ENCODE data around the gene SLC46A2. TPM values are rescaled to one million over a fixed set of nuclear protein-coding genes. Genes with fewer than 3 reads are reported as not detected.

The SLC46A2 gene
- total and polyA plus RNA-seq, 2 of the 13 experiments (the other 11 are each of a cell fraction or from before 2014, with no cell fraction given) = not detected

GRCh38 chr9:112853882-112854585 lies 36.6 kb downstream of the SLC46A2 start (continued):
- TF ChIP-seq E2F1 (CRISPR knock-in tag; IDR thresholded peaks at IDR 0.05) = no peak
- TF ChIP-seq SATB2 (CRISPR knock-in tag; IDR thresholded peaks at IDR 0.05) = no peak
- TF ChIP-seq ZMAT5 (CRISPR knock-in tag; IDR thresholded peaks at IDR 0.05; ENCODE audit: borderline replicate concordance, low read depth) = no peak
- no peak for TF ChIP-seq MXI1 (IDR thresholded peaks at IDR 0.05; ENCODE audit: borderline replicate concordance, low read depth, low read length)
- no peak for TF ChIP-seq FOXJ3 (CRISPR knock-in tag; IDR thresholded peaks at IDR 0.05; ENCODE audit: borderline replicate concordance)
- TF ChIP-seq ZNF33A (CRISPR knock-in tag; IDR thresholded peaks at IDR 0.05; ENCODE audit: borderline replicate concordance) = no peak
- no peak for TF ChIP-seq SRSF4 (IDR thresholded peaks at IDR 0.05; ENCODE audit: low read depth, low read length, poor library complexity, severe bottlenecking)
- TF ChIP-seq ZNF180 (CRISPR knock-in tag; IDR thresholded peaks at IDR 0.05; ENCODE audit: borderline replicate concordance, low read depth) = no peak
- TF ChIP-seq BRD4 (CRISPR knock-in tag; IDR thresholded peaks at IDR 0.05) = no peak
- TF ChIP-seq DNMT1 (CRISPR knock-in tag; IDR thresholded peaks at IDR 0.05) = no peak
- TF ChIP-seq ZNF367 (CRISPR knock-in tag; IDR thresholded peaks at IDR 0.05; ENCODE audit: borderline replicate concordance) = no peak
- no peak for TF ChIP-seq EZH2 (conservative IDR thresholded peaks at IDR 0.05; ENCODE audit: low read depth, low read length)
- no peak for TF ChIP-seq ZNF318 (CRISPR knock-in tag; IDR thresholded peaks at IDR 0.05)
- TF ChIP-seq ADNP (CRISPR knock-in tag; IDR thresholded peaks at IDR 0.05) = no peak
- no peak for TF ChIP-seq ZNF547 (CRISPR knock-in tag; IDR thresholded peaks at IDR 0.05)
- no peak for TF ChIP-seq MTA1 (CRISPR knock-in tag; IDR thresholded peaks at IDR 0.05; ENCODE audit: borderline replicate concordance)
